Prostate gland (tissue), 2 donors: Measurements from ENCODE around the gene NLGN3.

Source experiments
- CTCF ChIP-seq, 4 experiments: fragments of 200-600 bp in 2 of 4; fragments of 450-650 bp in 2 of 4; sonication (generic) in 2 of 4; IDR thresholded peaks; 1 replicate in 3 of 4; 2 replicates in 1 of 4; pipeline ENCODE4 v1.5.1; 2016 to 2019; ENCODE audit warnings: antibody characterized with exemption in 4 of 4, mild to moderate bottlenecking in 2 of 4, moderate library complexity in 2 of 4
- POLR2AphosphoS5 ChIP-seq: sonication (generic); formaldehyde crosslinking; IDR thresholded peaks from one replicate; pipeline ENCODE4 v1.6.1; 2017; ENCODE audit warnings: antibody characterized with exemption

GRCh38 chrX:71164071-71164470 lies 19.4 kb downstream of the NLGN3 start:
- TF ChIP-seq CTCF (IDR thresholded peaks at IDR 0.05) = no peak
- TF ChIP-seq POLR2AphosphoS5 = no peak
